NCI-H146 treated with DMSO at 0.1 percent for 48 hours (cell line): ENCODE data around the gene LRRC8C.
"Not testable (repeated sequence)": the region's sequence is repeated elsewhere in the genome, so short reads cannot be mapped to it uniquely, and the experiment has no call there.

Source experiments
- DNase-seq: peaks from one replicate; lab custom pipeline; 2025; ENCODE audit not compliant: unreplicated experiment; lab: John Stamatoyannopoulos, UW

LRRC8C gene

DNA sequence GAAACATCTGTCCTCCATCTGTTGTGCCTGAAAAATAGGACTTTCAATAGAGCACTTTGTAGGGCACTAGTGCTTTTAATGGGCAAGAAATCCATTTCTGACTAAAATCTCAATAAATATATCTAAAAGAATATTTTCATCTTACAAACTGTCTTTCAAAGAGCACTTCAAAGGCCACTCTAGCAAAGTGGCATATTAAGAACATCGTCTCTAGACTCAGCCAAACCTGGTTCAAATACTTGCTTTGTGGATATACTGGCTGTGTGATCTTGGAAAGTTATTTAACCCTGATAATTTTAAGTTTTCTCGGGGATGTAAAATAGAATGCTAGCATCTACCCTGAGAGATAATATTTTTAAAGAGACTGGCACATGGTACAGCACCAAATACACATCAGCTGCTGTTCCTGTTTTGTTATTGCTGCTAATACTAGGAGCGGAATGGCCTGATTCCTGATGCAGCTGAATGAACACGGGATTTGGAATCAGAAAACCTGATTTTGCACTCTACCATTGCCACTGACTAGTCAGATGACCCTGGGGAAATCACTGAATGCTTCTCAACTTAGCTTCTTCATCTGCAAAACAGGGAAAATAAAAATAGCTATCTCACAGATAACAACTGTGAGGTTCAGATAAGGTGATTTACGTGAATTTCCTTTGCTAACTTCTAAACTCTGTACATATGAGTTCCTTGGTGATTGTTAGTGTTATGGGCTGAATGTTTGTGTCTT, 25.2 kb upstream of the LRRC8C start:
- no peak for DNase-seq

DNA sequence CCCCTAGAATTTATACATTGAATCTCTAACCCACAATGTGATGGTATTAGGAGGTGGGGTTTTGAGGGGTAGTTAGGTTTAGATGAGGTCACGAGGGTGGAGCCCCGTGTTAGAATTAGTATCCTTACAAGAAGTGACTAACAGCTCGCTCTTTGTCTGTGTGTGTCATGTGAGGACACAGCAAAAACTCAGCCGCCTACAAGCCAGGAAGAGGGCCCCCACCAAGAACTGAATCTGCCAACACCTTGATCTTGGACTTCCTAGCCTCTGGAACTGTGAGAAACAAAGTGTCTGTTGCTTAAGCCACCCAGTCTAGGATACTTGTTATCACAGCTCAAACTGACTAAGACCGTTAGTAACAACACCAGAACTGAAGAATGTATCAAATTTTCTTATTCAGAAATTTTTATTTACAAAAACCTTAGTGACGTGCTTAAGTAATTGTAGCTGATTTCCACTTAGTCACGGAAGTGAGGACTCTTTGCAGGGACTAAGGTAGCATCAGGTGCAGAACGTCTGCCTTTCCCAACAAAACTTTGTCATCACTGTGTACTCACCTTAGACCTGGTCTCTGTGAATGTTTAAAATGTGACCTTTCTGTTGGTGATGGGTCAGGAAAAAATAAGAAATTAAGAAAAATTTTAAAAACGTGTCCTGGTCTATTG, 24.5 kb upstream of the LRRC8C start:
- DNase-seq = no peak

DNA sequence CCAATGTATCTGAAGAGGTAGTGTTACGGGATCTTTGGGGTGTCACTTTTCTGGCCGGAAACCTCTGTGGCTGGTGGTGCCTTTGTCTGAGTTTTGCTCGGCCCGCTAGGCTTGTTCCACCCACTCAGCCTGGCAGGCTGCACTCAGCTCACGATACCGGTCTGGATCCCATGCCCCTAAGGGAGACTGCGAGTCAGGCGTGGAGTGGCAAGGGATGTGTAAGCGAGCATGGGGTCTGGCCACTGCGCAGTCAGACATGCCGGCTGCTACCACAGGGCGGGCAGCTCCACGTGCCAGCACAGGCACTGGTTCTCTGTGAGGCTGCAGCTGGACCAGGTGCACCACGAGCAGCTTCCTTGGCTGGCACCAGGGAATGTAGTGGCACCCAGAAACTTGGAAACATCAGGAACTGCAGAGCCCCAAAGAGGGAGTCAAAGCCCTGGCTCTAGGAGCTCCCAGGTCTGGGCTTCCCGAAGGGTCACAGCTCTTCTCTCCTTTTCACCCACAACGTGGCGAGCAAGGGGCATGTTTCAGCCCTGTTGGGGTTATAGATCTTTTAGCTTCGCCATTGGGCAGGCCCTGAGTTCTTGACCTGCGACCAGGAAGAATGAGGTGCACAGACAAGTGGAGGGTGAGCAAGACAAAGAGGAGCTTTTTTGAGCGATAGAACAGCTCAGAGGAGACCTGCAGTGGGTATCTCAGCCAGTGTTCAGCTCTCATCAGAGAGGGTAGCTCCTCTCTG, 23.8 kb upstream of the LRRC8C start:
- DNase-seq = no peak

DNA sequence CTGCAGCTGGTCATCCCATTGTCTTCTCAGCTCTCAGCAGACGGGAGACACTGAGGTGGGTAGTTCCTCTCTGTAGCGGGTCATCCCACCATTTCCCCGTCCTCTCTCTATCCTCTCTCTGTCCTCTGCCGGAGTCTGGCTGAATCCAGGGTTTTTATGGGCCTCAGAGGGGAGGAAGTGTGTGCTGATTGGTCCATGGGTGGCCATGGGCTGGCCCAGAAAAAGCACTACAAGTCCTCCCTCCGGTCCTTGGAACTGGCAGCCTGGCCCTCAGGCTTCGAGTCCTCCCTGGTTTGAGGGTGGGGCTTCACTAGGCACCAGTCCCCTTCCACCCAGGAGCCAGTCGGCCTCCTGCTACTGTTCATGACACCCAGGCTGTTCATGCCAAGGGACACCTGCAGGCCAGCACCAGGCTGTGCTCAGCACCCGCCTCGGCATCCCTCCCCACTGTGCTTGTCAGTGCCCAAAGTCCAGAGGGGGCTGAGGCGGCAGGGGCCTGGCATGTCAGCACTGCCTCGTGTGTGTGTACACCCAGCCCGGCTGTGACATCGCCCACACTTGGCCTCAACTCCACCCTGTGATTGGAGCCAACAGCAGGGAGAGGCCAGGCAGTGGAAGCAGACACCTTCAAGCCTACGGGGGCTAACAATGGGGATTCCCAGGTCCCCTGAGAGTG, 23.0 kb upstream of the LRRC8C start:
- DNase-seq = no peak

DNA sequence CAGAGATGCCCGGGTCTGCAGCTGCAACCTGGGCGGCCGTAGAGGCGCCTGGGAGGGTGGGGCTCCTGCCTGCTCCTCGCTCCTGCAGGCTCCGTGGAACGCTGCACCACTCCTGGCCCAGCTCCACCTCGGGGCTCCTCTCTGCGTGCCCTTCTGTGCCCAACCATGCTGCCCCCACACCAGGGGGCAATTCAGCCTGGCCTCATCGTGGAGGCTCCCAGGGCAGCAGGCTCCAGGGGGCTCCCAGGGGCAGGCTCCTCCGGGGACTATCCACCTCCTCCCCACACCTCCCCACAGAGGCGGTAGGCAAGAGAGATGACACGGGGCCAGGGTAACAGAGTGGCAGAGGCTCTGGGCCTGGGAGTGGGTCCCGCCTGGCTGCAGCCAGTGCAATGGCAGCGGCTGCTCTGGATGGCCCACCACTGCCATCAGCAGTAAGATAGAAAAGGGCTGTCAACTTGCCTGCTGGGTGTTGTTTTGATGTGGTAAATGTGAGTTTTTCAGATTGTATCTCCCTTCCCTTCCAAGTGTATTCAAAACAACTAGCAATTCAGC, 22.4 kb upstream of the LRRC8C start:
- no peak for DNase-seq

DNA sequence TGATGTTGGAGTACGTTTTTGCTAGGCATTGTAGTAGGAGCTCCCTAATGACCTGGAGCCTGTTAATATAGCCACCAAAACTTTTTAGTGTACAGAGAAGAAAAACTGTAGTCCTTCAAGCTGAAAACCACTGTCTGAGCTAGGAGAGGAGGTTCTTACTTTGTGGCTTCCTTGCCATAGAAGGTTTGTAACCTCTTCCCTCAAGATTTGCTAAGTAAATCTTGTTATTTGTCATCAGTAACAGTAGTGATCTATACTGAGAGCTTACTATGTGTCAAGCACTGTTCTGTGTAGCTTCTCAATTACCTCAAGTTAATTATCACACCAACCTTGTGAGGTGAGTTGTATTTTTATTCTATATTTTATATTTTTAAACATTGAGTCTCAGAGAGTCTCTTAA, 21.2 kb upstream of the LRRC8C start:
- no peak for DNase-seq

DNA sequence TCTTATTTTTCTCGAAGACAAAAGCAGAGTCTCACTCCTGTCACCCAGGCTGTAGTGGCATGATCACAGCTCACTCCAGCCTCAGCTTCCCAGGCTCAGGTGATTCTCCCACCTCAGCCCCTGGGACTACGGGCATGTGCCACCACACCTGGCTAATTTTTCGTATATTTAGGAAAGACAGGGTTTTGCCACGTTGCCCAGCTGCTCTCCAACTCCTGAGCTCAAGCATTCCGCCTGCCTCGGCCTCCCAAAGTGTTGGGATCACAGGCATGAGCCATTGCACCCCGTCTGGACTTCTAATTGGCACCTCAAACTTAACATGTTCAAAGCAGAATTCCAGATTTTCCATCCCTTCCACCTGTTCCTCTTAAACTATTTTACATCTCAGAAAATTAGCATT, 19.0 kb upstream of the LRRC8C start:
- DNase-seq = no peak

DNA sequence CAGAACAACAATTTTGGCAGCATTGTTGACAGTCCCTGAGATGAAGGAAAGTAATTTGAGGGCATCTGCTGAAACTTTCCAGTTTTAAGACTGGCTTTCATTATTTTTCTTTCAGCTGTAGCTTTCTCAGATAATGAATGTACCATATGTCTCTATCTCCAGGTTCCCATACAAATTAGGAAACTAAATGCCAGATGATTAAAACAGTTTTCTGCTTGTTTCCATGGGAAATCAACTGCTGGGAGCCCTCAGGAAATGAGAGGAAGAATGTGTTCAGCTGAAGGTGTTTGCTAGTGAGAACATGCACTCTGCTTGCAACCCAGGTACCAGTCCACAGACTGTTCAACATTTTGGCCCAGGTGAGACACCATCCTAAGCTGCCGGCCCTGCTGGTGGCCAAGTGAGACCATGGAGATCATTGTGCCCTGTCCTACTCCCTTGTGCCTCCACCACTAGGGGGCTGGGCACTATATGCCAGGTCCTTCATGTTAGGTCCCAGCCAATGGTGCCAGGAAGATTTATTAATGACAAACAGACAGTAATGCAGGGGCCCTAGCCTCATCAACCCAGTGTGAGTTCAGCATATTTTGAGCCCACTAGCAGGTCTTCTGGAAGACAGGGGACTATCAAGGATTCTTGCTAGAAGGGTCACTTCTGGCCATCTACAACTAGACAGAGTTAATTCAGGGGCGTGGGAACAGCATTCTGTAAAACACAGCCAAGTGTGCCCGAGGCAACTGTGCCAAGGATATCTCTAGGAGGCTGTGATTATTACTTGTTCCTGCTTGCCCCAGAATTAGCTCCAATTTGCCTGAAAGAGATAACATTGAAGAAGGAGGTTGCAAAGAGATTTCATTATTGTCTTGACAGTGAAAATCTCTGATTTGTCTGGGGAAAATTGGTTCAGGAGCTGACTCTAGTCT, 17.0 kb upstream of the LRRC8C start:
- peak; percentile 5 for DNase-seq

DNA sequence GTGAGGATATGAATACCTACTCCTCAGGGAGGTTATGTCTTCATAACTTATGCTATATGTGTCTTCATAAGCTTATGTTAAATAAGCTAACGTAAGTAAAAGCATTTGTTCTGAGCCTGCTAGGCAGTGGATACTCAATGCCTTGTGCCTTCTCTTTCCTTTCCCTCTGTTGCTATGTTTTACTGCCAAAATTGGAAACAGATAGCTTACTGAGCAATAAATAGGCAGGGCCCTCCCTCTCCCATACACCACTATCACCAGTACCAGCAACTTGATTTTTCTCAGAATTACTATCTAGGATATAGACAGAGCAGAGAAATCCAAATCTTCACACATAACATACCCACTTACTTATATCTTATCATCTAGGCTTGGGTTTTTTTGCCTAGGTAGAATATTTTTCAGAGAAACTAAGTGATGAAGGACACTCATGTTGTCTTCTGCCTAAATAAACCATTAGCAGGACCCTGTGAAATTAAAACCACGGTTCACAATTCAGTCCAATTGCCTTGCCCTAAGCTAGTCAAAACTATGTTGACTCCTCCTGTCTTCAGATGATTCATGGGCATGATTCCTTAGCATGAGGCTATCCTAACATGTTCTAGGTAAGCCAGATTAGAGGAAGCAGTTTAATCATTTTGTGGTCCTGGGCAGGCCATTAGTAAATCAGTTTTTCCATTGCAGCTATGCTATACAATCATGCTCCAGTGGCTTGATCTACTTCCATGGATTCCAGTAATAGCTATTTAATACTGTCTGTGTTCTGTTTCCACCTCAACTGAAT, 15.9 kb upstream of the LRRC8C start:
- no peak for DNase-seq

DNA sequence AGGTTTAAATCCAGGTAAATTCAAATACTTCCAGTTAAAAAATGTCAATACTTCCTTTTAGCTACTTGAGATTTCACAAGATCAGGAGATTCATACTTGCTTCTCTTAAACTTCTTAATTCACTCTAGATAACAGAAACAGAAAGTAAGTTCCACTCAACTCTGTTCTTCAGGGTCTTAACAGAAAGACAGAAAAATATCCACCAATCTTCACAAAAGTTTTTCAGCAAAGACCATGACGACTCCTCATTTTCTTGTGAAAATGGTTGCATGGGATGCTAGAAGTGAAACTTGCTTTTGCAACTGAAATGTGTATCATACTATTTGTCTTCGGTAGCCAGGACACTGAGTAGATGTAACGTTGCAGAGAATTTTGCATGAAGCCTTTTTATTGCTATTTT, 12.3 kb upstream of the LRRC8C start:
- DNase-seq = no peak

DNA sequence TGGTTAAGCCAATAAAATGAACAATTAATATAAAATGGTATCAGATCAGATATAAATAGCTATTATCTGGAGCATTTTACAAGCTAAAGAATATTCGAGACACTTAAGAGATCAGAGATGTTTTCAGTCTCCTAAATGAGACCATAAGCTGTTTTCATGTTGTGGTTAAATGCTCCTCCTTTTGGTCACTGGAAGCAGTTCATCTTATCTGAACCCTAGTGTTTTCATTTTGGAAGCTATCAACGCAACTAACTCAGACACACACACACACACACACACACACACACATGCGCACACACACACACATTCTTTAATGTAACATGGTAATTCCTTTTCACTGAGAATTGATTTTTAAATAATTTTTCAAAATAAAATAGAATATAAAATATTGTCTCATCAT, 10.0 kb upstream of the LRRC8C start:
- no peak for DNase-seq

DNA sequence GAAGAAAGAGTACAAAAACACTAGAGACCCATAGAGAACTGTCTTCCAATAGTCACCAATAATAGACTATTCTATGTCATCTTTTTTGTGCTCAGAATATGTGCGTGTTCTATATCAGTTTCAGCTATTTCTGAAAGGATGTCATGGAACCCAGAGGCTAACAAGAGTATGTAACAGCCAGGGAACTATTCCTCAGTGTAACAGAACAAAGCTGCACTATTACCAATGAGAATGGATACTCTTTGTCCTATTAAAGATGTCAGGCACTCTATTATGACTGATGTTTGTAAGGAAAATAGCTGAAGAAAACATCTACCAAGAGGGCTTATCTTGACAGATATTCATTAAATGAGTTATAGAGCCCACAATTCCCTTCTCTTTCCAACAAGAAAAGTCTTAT, 8.6 kb upstream of the LRRC8C start:
- DNase-seq = no peak

DNA sequence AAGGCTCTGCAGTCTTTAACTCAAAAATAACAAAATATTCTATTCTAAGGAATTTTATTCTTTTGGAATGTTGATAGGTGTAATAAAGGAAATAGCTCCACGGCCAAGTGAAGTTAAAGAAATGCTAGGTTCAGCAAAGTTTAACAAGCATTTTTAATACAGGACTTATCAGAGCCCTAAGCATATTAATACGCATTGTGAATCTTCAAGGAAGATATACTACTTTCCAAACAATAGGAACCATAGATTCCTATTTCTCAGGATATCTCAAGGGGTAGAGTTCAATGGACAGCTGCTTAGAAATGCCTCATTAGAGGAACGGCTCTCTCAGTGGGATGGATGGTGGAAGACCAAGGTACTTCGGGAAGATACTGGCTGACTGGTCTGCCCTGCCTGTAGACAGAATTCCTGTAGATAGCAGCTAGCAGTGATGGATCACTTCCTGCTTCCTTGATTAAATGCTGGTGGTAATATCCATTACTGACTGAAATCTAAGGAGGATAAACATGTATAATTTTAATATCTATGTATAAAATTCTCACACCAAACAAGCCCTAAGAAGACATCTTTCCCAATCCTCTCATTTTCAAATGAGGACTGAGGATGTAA, 8.1 kb upstream of the LRRC8C start:
- DNase-seq = no peak

DNA sequence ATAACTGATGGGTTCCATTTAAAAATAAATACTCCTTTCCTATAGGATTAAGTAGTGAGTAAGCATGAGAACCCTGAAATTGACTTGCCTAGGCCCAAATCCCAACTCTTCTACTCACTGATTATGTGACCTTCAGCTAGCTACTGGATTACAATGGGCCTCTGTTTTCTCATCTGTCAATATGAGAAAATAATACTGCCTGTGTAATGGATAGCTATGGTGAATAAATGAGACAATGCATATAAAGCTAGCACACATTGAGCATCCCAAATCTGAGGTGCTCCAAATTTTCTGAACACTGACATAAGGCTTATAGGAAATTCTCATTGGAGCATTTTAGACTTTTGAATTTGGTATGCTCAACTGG, 5.3 kb upstream of the LRRC8C start:
- DNase-seq = no peak

DNA sequence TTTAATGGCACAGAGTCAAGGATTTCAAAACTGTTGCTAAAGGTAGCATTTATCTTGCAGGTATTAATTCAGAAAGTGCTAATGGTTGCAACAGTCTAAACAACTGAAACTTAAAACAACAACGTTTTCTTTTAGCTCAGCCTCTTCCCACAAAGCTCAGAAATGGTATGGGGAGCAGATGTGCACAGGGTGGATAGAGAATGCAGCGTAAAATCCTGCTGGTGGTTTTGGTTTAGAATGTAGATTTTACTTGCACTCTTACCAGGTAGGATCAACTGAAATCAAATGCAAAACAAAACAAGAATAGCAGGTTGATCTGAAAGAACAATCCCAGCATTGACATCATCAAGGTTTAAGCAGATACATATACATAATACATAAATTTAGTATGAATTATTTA, 3.8 kb upstream of the LRRC8C start:
- no peak for DNase-seq

DNA sequence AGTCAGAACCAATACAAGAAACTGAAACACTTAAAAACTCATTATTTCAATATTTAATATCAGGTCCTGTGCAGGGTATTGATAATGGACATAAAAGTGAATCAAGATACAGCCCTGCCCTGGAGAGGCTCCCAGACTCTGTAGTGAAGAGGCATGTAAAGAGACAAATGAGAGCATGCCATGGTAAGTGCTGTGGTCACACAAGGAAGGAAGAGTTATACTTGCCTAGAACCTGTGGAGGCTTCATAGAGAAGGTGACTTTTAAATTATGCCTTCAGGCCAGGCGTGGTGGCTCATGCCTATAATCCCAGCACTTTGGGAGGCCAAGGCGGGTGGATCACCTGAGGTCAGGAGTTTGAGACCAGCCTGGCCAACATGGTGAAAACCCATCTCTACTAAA, 3.3 kb upstream of the LRRC8C start:
- not testable (repeated sequence) for DNase-seq

DNA sequence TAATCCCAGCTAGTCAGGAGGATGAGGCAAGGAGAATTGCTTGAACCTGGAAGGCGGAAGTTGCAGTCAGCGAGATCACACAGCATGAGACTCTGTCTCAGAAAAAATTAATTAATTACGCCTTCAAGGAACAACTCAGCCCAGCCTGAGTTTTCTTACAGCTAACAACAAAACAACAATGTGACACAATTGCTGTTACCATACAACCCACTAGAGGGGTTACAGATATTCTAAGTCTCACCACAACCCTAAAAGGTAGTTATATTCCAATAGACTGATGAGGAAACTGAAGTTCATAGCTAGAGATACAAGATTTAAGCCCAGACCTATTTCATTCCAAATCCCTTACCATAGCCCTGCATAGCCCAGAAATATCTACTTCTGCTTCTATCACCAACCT, 2.9 kb upstream of the LRRC8C start:
- no peak for DNase-seq

DNA sequence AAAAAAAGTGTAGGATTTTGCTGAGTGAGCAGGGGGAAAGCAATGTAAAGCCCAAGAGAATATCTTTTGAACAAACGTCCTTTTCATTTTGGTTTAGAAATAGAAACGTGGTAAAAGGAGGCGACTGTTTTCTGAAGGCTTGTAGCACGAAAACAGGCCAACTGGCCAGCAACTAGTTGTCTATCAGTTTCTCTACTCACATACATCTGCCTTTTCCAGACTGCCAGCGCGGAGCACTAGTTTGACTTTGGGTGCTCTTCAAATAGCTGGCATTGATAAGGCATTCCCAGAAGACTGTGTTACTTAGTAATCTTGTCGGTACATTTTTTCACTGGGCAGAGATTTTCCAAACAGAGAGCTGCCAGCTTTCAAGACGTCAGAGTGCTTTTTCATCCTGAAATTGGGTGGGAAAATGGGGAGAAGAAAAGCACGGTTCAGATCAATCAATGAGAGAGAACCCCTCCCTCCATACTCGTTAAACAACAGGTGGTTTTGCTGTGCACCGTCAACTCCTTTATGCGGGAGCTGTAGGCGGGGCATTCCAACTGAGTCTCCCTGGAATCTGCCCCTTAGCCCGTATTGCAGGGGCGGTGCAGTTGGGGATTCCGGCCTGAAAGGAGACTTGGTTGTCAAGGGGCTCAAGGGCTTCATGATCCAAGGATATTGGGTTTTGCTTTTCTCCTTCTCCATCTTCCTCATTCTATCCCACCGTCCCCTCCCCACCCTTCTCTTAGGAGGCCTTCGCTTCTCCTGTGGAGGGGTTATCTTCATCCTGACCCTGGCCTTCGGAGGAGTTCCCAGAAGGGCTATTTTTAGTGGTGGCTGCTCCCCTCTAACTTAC, 884 bp upstream of the LRRC8C start:
- DNase-seq = peak; percentile 64
